Gastroesophageal sphincter (tissue), 3 donors: ENCODE measurements around the gene AK5.

ENCODE experiments used
- POLR2A ChIP-seq, 2 donors: fragments of 450-650 bp; IDR thresholded peaks; one replicate each; pipeline ENCODE4 v1.6.1; 2017; ENCODE audit warnings: antibody characterized with exemption in 2 of 2, mild to moderate bottlenecking in 2 of 2, moderate library complexity in 1 of 2
- POLR2AphosphoS5 ChIP-seq: sonication (generic); formaldehyde crosslinking; IDR thresholded peaks from one replicate; pipeline ENCODE4 v1.6.1; 2017; ENCODE audit warnings: antibody characterized with exemption
- TF ChIP-seq, protein P1 (sequence below), 4 experiments: fragments of 200-600 bp in 2 of 4; fragments of 450-650 bp in 2 of 4; sonication (generic) in 1 of 4; IDR thresholded peaks; one replicate each; pipeline ENCODE4 v1.5.1; 2017 to 2019; ENCODE audit warnings: antibody characterized with exemption in 4 of 4, mild to moderate bottlenecking in 2 of 4, moderate library complexity in 2 of 4

DNA sequence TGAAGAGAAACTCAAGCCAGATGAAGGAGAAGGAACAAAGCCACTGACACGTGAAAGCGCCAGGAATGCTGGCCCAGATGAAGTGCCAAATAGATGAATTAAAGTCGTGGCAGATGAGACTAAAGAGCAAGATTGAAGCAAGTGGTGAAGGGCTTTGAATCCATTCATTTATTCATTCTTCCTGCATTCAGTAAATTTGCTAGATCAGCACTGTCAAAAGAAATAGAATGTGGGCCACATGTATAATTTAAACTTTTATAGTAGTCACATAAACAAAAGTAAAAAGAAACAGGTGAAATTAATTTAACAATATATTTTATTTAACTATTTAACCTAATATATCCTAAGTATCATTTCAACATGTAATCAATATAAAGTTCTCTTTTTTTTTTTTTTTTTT, 265.1 kb downstream of the AK5 start:
- TF ChIP-seq POLR2AphosphoS5 (no peak), POLR2A (IDR thresholded peaks at IDR 0.05) (no peak)
- TF ChIP-seq, protein P1, sequence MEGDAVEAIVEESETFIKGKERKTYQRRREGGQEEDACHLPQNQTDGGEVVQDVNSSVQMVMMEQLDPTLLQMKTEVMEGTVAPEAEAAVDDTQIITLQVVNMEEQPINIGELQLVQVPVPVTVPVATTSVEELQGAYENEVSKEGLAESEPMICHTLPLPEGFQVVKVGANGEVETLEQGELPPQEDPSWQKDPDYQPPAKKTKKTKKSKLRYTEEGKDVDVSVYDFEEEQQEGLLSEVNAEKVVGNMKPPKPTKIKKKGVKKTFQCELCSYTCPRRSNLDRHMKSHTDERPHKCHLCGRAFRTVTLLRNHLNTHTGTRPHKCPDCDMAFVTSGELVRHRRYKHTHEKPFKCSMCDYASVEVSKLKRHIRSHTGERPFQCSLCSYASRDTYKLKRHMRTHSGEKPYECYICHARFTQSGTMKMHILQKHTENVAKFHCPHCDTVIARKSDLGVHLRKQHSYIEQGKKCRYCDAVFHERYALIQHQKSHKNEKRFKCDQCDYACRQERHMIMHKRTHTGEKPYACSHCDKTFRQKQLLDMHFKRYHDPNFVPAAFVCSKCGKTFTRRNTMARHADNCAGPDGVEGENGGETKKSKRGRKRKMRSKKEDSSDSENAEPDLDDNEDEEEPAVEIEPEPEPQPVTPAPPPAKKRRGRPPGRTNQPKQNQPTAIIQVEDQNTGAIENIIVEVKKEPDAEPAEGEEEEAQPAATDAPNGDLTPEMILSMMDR (IDR thresholded peaks at IDR 0.05), result no peak
